IMR-90 (cell line): ENCODE results near the gene CPLX1. TPM values are rescaled to one million over a fixed set of nuclear protein-coding genes. Genes with fewer than 3 reads are reported as not detected.

ENCODE experiments used
- ATAC-seq: fragments of 200-7000 bp; cut with Tn5 transposase; 2 replicates; pipeline ENCODE4 v1.9.1; 2020; ENCODE audit warnings: low read depth, mild to moderate bottlenecking, moderate library complexity
- BruUV-seq: library from RNA; stranded (reverse); fragments of 400-500 nt; replicated peaks from 2 replicates; lab custom pipeline; 2021; lab: Mats Ljungman, UMichigan
- CTCF ChIA-PET: fragments of 300-600 bp; formaldehyde crosslinking; extraction: SDS; loops from one replicate; lab custom pipeline; 2021; ENCODE audit warnings: antibody characterized with exemption; lab: Yijun Ruan, JAX
- POLR2A ChIA-PET: fragments of 300-600 bp; sonication (Branson Sonifier 250); formaldehyde crosslinking; loops from one replicate; lab custom pipeline; 2022; ENCODE audit warnings: antibody characterized with exemption; ENCODE audit not compliant: unreplicated experiment; lab: Charles Lee
- DNase-seq: peaks from one replicate; pipeline ENCODE4 v3.0.0; 2013
- H2AFZ ChIP-seq: replicated peaks from 2 replicates; pipeline ENCODE3; 2013; ENCODE audit warnings: low read length, mild to moderate bottlenecking; ENCODE audit not compliant: poor library complexity
- H2AK5ac ChIP-seq: 2 replicates; pipeline ENCODE4 v1.6.1; 2013; ENCODE audit warnings: low read depth, low read length, inconsistent platforms
- H2AK9ac ChIP-seq: replicated peaks from 2 replicates; pipeline ENCODE3; 2013; ENCODE audit warnings: mild to moderate bottlenecking, low read depth, low read length, moderate library complexity; ENCODE audit not compliant: poor library complexity
- H2BK120ac ChIP-seq: 2 replicates; pipeline ENCODE4 v1.6.1; 2013; ENCODE audit warnings: low read depth, low read length, inconsistent platforms
- H2BK15ac ChIP-seq: 3 replicates; pipeline ENCODE4 v1.6.1; 2013; ENCODE audit warnings: low read depth, low read length, inconsistent platforms
- H2BK20ac ChIP-seq: 2 replicates; pipeline ENCODE4 v1.6.1; 2013; ENCODE audit warnings: low read depth, mild to moderate bottlenecking, inconsistent platforms, low read length, moderate library complexity
- H2BK5ac ChIP-seq: 2 replicates; pipeline ENCODE4 v1.6.1; 2013; ENCODE audit warnings: mild to moderate bottlenecking, low read depth, low read length, inconsistent platforms; ENCODE audit not compliant: poor library complexity, severe bottlenecking
- H3K14ac ChIP-seq: replicated peaks from 2 replicates; pipeline ENCODE4 v1.6.1; 2013; ENCODE audit warnings: low read depth, low read length, inconsistent platforms
- H3K18ac ChIP-seq: 2 replicates; pipeline ENCODE4 v1.6.1; 2013; ENCODE audit warnings: low read depth, low read length, control low read depth
- H3K23ac ChIP-seq: 2 replicates; pipeline ENCODE4 v1.6.1; 2013; ENCODE audit warnings: low read depth, low read length, inconsistent platforms
- H3K27ac ChIP-seq: 2 replicates; pipeline ENCODE4 v1.5.1; 2013; ENCODE audit warnings: mild to moderate bottlenecking, control low read depth, low read length; ENCODE audit not compliant: insufficient read depth
- H3K27me3 ChIP-seq: 2 replicates; pipeline ENCODE4 v1.6.1; 2013; ENCODE audit warnings: low read length; ENCODE audit not compliant: control insufficient read depth, insufficient read depth
- H3K36me3 ChIP-seq: 2 replicates; pipeline ENCODE4 v1.6.1; 2013; ENCODE audit warnings: low read length, mixed read lengths; ENCODE audit not compliant: control insufficient read depth, insufficient read depth
- H3K4ac ChIP-seq: 2 replicates; pipeline ENCODE4 v1.6.1; 2013; ENCODE audit warnings: low read depth, low read length, inconsistent platforms
- H3K4me1 ChIP-seq: 2 replicates; pipeline ENCODE4 v1.6.1; 2013; ENCODE audit warnings: low read length, mixed read lengths; ENCODE audit not compliant: control insufficient read depth, insufficient read depth
- H3K4me2 ChIP-seq: 2 replicates; pipeline ENCODE4 v1.6.1; 2013; ENCODE audit warnings: low read depth, mild to moderate bottlenecking, control low read depth, low read length, moderate library complexity
- H3K4me3 ChIP-seq: 2 replicates; pipeline ENCODE4 v1.5.1; 2013; ENCODE audit warnings: low read depth, mild to moderate bottlenecking, control low read depth, low read length, moderate library complexity; ENCODE audit not compliant: insufficient read depth
- H3K56ac ChIP-seq: 2 replicates; pipeline ENCODE4 v1.6.1; 2013; ENCODE audit warnings: low read length, inconsistent platforms; ENCODE audit not compliant: insufficient read depth; ENCODE audit errors: extremely low read depth
- H3K79me1 ChIP-seq, 2 experiments: 2 replicates each; pipeline ENCODE4 v1.6.1; 2013; ENCODE audit warnings: low read length in 2 of 2, inconsistent platforms in 1 of 2, low read depth in 1 of 2
- H3K9ac ChIP-seq: 2 replicates; pipeline ENCODE4 v1.6.1; 2013; ENCODE audit warnings: low read depth, low read length, control low read depth
- H3K9me1 ChIP-seq: 2 replicates; pipeline ENCODE4 v1.6.1; 2013; ENCODE audit warnings: low read length, inconsistent platforms; ENCODE audit not compliant: insufficient read depth
- H3K9me3 ChIP-seq: 2 replicates; pipeline ENCODE4 v1.6.1; 2013; ENCODE audit warnings: low read length; ENCODE audit not compliant: control insufficient read depth, insufficient read depth
- H4K20me1 ChIP-seq: 2 replicates; pipeline ENCODE4 v1.6.1; 2013; ENCODE audit warnings: low read length, inconsistent platforms; ENCODE audit not compliant: insufficient read depth
- H4K5ac ChIP-seq: 2 replicates; pipeline ENCODE4 v1.6.1; 2013; ENCODE audit warnings: mild to moderate bottlenecking, low read depth, low read length, control low read depth
- H4K8ac ChIP-seq, 2 experiments: 2 replicates each; pipeline ENCODE4 v1.6.1; 2013; ENCODE audit warnings: low read depth in 2 of 2, low read length in 2 of 2, control low read depth in 1 of 2, inconsistent platforms in 1 of 2
- H4K91ac ChIP-seq: 2 replicates; pipeline ENCODE4 v1.6.1; 2013; ENCODE audit warnings: low read depth, low read length, inconsistent platforms; ENCODE audit not compliant: insufficient read depth
- MAZ ChIP-seq: IDR thresholded peaks from 2 replicates; pipeline ENCODE4 v1.6.1; 2012; ENCODE audit warnings: low read depth, mild to moderate bottlenecking, low read length, improper control_type of control experiment, moderate library complexity, borderline replicate concordance
- MXI1 ChIP-seq: IDR thresholded peaks from 2 replicates; pipeline ENCODE4 v1.6.1; 2012; ENCODE audit warnings: low read depth, mild to moderate bottlenecking, low read length, moderate library complexity, borderline replicate concordance
- POLR2A ChIP-seq: IDR thresholded peaks from 2 replicates; pipeline ENCODE4 v1.6.1; 2012; ENCODE audit warnings: mild to moderate bottlenecking, low read depth, low read length
- SMC3 ChIP-seq: fragments of 150-350 bp; IDR thresholded peaks from 2 replicates; pipeline ENCODE4 v1.6.1; 2016; ENCODE audit warnings: low read depth, mild to moderate bottlenecking, antibody characterized with exemption, low read length, moderate library complexity
- USF2 ChIP-seq: fragments of 150-350 bp; IDR thresholded peaks from 2 replicates; pipeline ENCODE4 v1.6.1; 2017; ENCODE audit warnings: mild to moderate bottlenecking, antibody characterized with exemption, low read length, low read depth
- WGBS, 2 experiments: methylation state at CpG; one replicate each; pipeline versions ENCODE4 v1.1.5 to v1.1.7; 2013; ENCODE audit warnings: missing lambda C conversion rate in 2 of 2; ENCODE audit not compliant: insufficient read length in 1 of 2; ENCODE audit errors: extremely low coverage in 2 of 2; 5-methylcytosine and 5-hydroxymethylcytosine counted together
- dilution Hi-C: fragments of 300-500 bp; cut with HindIII; formaldehyde crosslinking; loops from one replicate; pipeline ENCODE4 v1.14.3; 2018; ENCODE audit warnings: low sequenced_read_pairs; ENCODE audit not compliant: unreplicated experiment
- in situ Hi-C: fragments of 300-500 bp; cut with MboI; formaldehyde crosslinking; loops from 3 replicates; pipeline ENCODE4 v1.14.3; 2019; ENCODE audit warnings: low sequenced_read_pairs, inconsistent platforms, mixed read lengths
- intact Hi-C: fragments of 100-400 bp; cut with micrococcal nuclease; formaldehyde crosslinking; loops from 2 replicates; pipeline ENCODE4 v1.10.0; 2022
- polyA plus RNA-seq, 3 experiments: library from polyadenylated mRNA; depleted of rRNA; stranded (reverse); fragments of >200 nt; gene quantifications; 2 replicates each; pipeline ENCODE4 v1.2.3, GENCODE V29; 2012; ENCODE audit warnings: low replicate concordance in 1 of 3
- total RNA-seq: library from RNA; depleted of rRNA; stranded (reverse); fragments of >200 nt; gene quantifications from 2 replicates; pipeline ENCODE4 v1.2.3, GENCODE V29; 2012
- TF ChIP-seq, protein P1 (sequence below): fragments of 150-350 bp; IDR thresholded peaks from 2 replicates; pipeline ENCODE4 v1.6.1; 2016; ENCODE audit warnings: low read depth, mild to moderate bottlenecking, low read length, moderate library complexity, borderline replicate concordance

The CPLX1 gene
- total and polyA plus RNA-seq, 2 of the 4 experiments (the other 2 are of a cell fraction), result 0.05 TPM; not detected in 1

DNA sequence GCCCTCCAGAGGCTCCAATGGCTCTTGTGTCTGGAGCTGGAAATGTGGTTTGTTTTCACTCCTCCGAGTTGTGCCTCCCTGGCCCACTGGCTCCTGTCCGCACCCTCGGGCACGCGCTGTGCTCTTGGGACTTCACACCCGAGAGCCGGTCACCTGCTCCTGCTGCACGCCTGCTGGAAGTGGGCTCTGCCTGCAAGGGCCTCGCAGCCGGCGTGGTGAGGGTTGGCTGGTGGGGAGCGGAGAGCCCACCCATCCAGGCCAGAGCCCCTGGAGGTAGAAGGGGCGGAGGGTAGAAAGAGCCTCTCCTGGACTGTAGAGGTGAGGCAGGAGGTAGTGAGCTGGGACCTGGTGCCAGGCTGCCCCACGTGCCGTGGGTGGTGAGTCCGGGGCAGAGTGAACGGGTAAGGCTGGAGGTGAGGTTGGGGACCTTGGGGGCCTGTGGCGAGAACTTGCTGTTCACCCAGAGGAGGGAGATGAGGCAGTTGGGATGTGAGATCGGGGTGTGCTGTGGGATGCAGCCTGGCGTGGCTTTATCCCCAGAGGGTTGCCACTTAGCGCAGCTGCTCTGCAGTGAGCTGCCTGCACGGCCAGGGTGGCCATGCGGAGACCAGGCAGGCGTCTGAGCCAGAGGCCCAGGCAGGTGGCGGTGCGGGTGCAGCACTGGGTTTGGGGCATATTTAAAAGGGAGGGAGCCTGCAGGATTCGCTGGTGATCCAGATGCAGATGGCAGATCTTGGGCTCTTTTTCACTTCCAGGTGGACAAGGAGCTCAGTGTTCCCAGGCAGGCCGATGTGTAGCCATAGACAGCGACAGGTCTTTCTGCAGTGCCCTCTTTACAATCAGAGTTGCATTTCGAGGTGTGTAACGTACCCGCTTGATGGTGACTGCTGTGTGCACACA is 71.5 kb downstream of the CPLX1 start:
- Histone ChIP-seq H3K9me3 (no peaks in the 10 kb centered on the region), H3K9ac (no peak overlapping the region), H3K4me3 (no peak overlapping the region), H3K4ac (no peak overlapping the region), H3K79me1 (peaks cover 28 to 53% of the 10 kb centered on the region in 2 experiments), H3K4me2 (no peak overlapping the region), H3K23ac (no peak overlapping the region), H2BK15ac (no peak overlapping the region), H4K20me1 (peaks cover 49% of the 10 kb centered on the region), H3K27ac (no peak overlapping the region), H4K91ac (no peak overlapping the region), H2AK5ac (no peak overlapping the region), H4K5ac (no peak overlapping the region), H3K9me1 (peaks cover 10% of the 10 kb centered on the region), H2AFZ (no peak overlapping the region), H2BK5ac (no peak overlapping the region), H3K14ac (no peak overlapping the region), H3K4me1 (no peaks in the 10 kb centered on the region), H3K18ac (no peak overlapping the region), H4K8ac (no peak overlapping the region), H2BK20ac (no peak overlapping the region), H2BK120ac (no peak overlapping the region), H3K56ac (0 out of 2 replicates have a peak overlapping the region, but pooled peaks have one; percentile 0), H3K36me3 (peaks cover 51% of the 10 kb centered on the region), H3K27me3 (no peaks in the 10 kb centered on the region), H2AK9ac (no peak overlapping the region)
- no peak for DNase-seq
- ChIA-PET CTCF (no interaction called here), POLR2A (no interaction called here)
- BruUV-seq, result no TSS peak
- 94% methylated on average over 6 of the region's 32 CpGs; no CpG with 5 or more reads in 1 of the 2 experiments for WGBS, 2 experiments
- intact Hi-C loops, result no loop called here
- TF ChIP-seq MAZ, result no peak
- no peak for TF ChIP-seq MXI1
- TF ChIP-seq, protein P1, sequence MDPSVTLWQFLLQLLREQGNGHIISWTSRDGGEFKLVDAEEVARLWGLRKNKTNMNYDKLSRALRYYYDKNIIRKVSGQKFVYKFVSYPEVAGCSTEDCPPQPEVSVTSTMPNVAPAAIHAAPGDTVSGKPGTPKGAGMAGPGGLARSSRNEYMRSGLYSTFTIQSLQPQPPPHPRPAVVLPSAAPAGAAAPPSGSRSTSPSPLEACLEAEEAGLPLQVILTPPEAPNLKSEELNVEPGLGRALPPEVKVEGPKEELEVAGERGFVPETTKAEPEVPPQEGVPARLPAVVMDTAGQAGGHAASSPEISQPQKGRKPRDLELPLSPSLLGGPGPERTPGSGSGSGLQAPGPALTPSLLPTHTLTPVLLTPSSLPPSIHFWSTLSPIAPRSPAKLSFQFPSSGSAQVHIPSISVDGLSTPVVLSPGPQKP, result no peak
- TF ChIP-seq USF2, result no peak
- no peak for TF ChIP-seq SMC3
- TF ChIP-seq POLR2A, result no peak
- in situ Hi-C loops, result no loop called here
- ATAC-seq, result no peak
- dilution Hi-C loops, result no loop called here
